B cell (primary cell): ENCODE data around the gene IFNA10.
"Not testable (repeated sequence)": the region's sequence is repeated elsewhere in the genome, so short reads cannot be mapped to it uniquely, and the experiment has no call there.

Experiments
- CTCF ChIP-seq: fragments of 200-600 bp; IDR thresholded peaks from one replicate; pipeline ENCODE4 v1.8.0; 2022; ENCODE audit warnings: antibody characterized with exemption, mild to moderate bottlenecking
- EZH2 ChIP-seq: IDR thresholded peaks from 2 replicates; pipeline ENCODE4 v1.6.1; 2012; ENCODE audit warnings: borderline replicate concordance, low read depth, mild to moderate bottlenecking, moderate library complexity, low read length; ENCODE audit not compliant: insufficient read depth, poor library complexity, severe bottlenecking

DNA sequence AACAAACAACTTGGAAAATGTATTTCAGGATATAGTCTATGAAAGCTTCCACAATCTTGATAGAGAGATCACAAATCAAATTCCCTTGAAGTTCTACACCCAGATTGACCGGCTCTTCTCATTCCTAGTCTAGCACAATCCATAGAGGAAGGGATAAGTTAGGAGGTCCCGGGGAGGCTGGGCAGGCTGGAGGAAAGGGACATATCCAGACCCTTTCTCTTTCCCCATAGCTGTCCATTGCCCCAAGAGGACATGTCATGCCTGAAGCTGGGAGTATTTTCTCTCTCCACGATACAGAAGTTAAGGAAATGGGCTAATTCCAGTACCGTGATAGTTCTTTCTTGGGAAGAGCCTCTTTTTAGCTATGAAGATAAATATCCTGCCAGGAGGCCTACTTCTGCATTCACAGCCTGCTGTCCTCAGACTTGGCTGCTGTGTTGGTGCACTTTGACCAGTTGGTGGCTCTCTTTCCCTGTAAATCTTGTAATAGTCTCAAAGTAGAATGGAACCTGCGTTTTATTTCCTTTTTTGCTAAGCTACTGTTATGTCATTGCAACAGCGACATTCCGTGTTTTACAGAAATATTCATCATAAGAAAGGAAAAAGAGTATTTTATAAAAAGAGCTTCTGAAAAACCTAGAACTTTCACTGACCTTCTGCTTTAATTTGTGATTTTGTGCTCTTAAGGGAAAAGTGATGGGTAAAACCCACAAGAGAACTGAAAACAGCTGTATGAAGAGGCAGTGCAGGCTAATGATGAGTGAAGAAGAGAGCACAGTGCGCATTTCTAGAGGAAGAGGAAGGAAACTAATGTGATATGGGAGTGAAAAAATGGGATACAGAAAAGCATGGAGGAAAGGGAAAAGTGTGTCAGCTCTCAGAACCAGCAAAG, 28.8 kb upstream of the IFNA10 start:
- not testable (repeated sequence) for TF ChIP-seq EZH2
- peak; percentile 64 for TF ChIP-seq CTCF
